GM12878 (cell line): Measurements from ENCODE around the gene MSH2. TPM values are rescaled to one million over a fixed set of nuclear protein-coding genes. Genes with fewer than 3 reads are reported as not detected.

Source experiments
- ATAC-seq: fragments of 200-7000 bp; cut with Tn5 transposase; 3 replicates; pipeline ENCODE4 v1.9.1; 2020; ENCODE audit warnings: mild to moderate bottlenecking, moderate library complexity
- BruUV-seq: library from RNA; stranded (reverse); fragments of 400-500 nt; replicated peaks from 2 replicates; lab custom pipeline; 2021; lab: Mats Ljungman, UMichigan
- CTCF ChIA-PET: fragments of 300-600 bp; sonication (Branson Sonifier 250); formaldehyde crosslinking; extraction: SDS; loops from one replicate; lab custom pipeline; 2021; ENCODE audit warnings: inconsistent platforms; lab: Yijun Ruan, JAX
- POLR2A ChIA-PET: fragments of 350-600 bp; formaldehyde crosslinking; extraction: SDS; loops from one replicate; lab custom pipeline; 2021; ENCODE audit warnings: inconsistent platforms; lab: Charles Lee
- RAD21 ChIA-PET: fragments of 300-600 bp; sonication (Branson Sonifier 250); formaldehyde crosslinking; loops from one replicate; lab custom pipeline; 2023; ENCODE audit warnings: antibody characterized with exemption; ENCODE audit not compliant: unreplicated experiment; lab: Charles Lee
- SMC1A ChIA-PET: fragments of 300-600 bp; sonication (Branson Sonifier 250); formaldehyde crosslinking; loops from one replicate; lab custom pipeline; 2023; ENCODE audit not compliant: unreplicated experiment, uncharacterized antibody; lab: Charles Lee
- DNase-seq: peaks from one replicate; pipeline ENCODE4 v3.0.0-alpha.2; 2011; ENCODE audit warnings: low read depth, low spot score
- FAIRE-seq: peaks from 3 replicates; lab custom pipeline; 2011; peaks lifted over from hg19 to GRCh38; lab: Jason Lieb, UNC
- H2AFZ ChIP-seq: 2 replicates; pipeline ENCODE4 v1.6.0; 2011; ENCODE audit warnings: low read depth, low read length, control low read depth; ENCODE audit not compliant: control insufficient read depth
- H3K27ac ChIP-seq: 2 replicates; pipeline ENCODE4 v1.5.1; 2011; ENCODE audit warnings: control low read depth; ENCODE audit not compliant: control insufficient read depth, insufficient read depth
- H3K27me3 ChIP-seq, 2 experiments: replicated peaks in 1 of 2; 2 replicates each; pipeline versions ENCODE4 v1.6.0 to v1.6.1; 2011; ENCODE audit warnings: low read length in 1 of 2; ENCODE audit not compliant: control insufficient read depth in 2 of 2, insufficient read depth in 2 of 2
- H3K36me3 ChIP-seq, 2 experiments: 2 replicates each; pipeline ENCODE4 v1.5.1; 2011; ENCODE audit warnings: low read length in 1 of 2; ENCODE audit not compliant: control insufficient read depth in 2 of 2, insufficient read depth in 2 of 2
- H3K4me1 ChIP-seq: 2 replicates; pipeline ENCODE4 v1.6.1; 2011; ENCODE audit warnings: mild to moderate bottlenecking, low read length, moderate library complexity, mixed read lengths; ENCODE audit not compliant: control insufficient read depth, insufficient read depth
- H3K4me2 ChIP-seq: 2 replicates; pipeline ENCODE4 v1.6.0; 2011; ENCODE audit warnings: control low read depth; ENCODE audit not compliant: control insufficient read depth, insufficient read depth
- H3K4me3 ChIP-seq: fragments of 200-600 bp; sonication (generic); 2 replicates; pipeline ENCODE4 v1.5.1; 2016
- H3K79me2 ChIP-seq: 2 replicates; pipeline ENCODE4 v1.6.0; 2011; ENCODE audit warnings: low read length; ENCODE audit not compliant: control insufficient read depth, insufficient read depth
- H3K9ac ChIP-seq: 2 replicates; pipeline ENCODE4 v1.8.0; 2011; ENCODE audit warnings: low read length, control low read depth, mixed read lengths; ENCODE audit not compliant: control insufficient read depth, insufficient read depth
- H3K9me3 ChIP-seq: replicated peaks from 3 replicates; pipeline ENCODE4 v1.5.1; 2011; ENCODE audit warnings: mild to moderate bottlenecking, low read length; ENCODE audit not compliant: control insufficient read depth, insufficient read depth
- H4K20me1 ChIP-seq: 2 replicates; pipeline ENCODE4 v1.6.0; 2011; ENCODE audit not compliant: control insufficient read depth, insufficient read depth
- BACH1 ChIP-seq: fragments of 450-650 bp; IDR thresholded peaks from 2 replicates; pipeline ENCODE4 v1.6.1; 2017; ENCODE audit warnings: mild to moderate bottlenecking, borderline replicate concordance
- BMI1 ChIP-seq: fragments of 450-650 bp; IDR thresholded peaks from 2 replicates; pipeline ENCODE4 v1.6.1; 2016; ENCODE audit warnings: mild to moderate bottlenecking, moderate library complexity, borderline replicate concordance
- CHD2 ChIP-seq: IDR thresholded peaks from 2 replicates; pipeline ENCODE4 v1.6.1; 2011; ENCODE audit warnings: low read depth, low read length, improper control_type of control experiment, borderline replicate concordance
- GATAD2B ChIP-seq: fragments of 450-650 bp; conservative IDR thresholded peaks from 2 replicates; pipeline ENCODE4 v1.6.1; 2017; ENCODE audit warnings: low read depth, mild to moderate bottlenecking, moderate library complexity
- HDGF ChIP-seq: fragments of 450-650 bp; IDR thresholded peaks from 2 replicates; pipeline ENCODE4 v1.6.1; 2016; ENCODE audit warnings: antibody characterized with exemption
- LARP7 ChIP-seq: fragments of 450-650 bp; IDR thresholded peaks from 2 replicates; pipeline ENCODE4 v1.6.1; 2017; ENCODE audit warnings: mild to moderate bottlenecking
- MTA3 ChIP-seq: IDR thresholded peaks from 2 replicates; pipeline ENCODE4 v1.6.1; 2012; ENCODE audit warnings: low read length, inconsistent platforms, borderline replicate concordance
- NFIC ChIP-seq: IDR thresholded peaks from 2 replicates; pipeline ENCODE4 v1.6.1; 2012; ENCODE audit warnings: low read depth, mild to moderate bottlenecking, inconsistent platforms, low read length, moderate library complexity
- NKRF ChIP-seq: fragments of 450-650 bp; conservative IDR thresholded peaks from 2 replicates; pipeline ENCODE4 v1.6.1; 2017; ENCODE audit warnings: mild to moderate bottlenecking, moderate library complexity
- POLR2A ChIP-seq: IDR thresholded peaks from 2 replicates; pipeline ENCODE4 v1.6.1; 2011; ENCODE audit warnings: low read depth, mild to moderate bottlenecking, low read length
- SIX5 ChIP-seq: IDR thresholded peaks from 2 replicates; pipeline ENCODE4 v1.6.1; 2011; ENCODE audit warnings: mild to moderate bottlenecking, low read depth, low read length, moderate library complexity; ENCODE audit not compliant: severe bottlenecking
- SP1 ChIP-seq: IDR thresholded peaks from one replicate; pipeline ENCODE4 v1.6.1; 2011; ENCODE audit warnings: low read depth, low read length
- SPI1 ChIP-seq: IDR thresholded peaks from 2 replicates; pipeline ENCODE4 v1.6.1; 2011; ENCODE audit warnings: low read depth, mild to moderate bottlenecking, low read length, moderate library complexity, borderline replicate concordance; ENCODE audit not compliant: insufficient read depth
- TCF12 ChIP-seq: IDR thresholded peaks from 2 replicates; pipeline ENCODE4 v1.6.1; 2011; ENCODE audit warnings: low read depth, mild to moderate bottlenecking, low read length
- ZBED1 ChIP-seq: IDR thresholded peaks from 2 replicates; pipeline ENCODE4 v1.6.1; 2016; ENCODE audit warnings: borderline replicate concordance
- ZBTB40 ChIP-seq: fragments of 450-650 bp; IDR thresholded peaks from 2 replicates; pipeline ENCODE4 v1.6.1; 2016; ENCODE audit warnings: mild to moderate bottlenecking, moderate library complexity, borderline replicate concordance
- ZNF274 ChIP-seq: IDR thresholded peaks from one replicate; pipeline ENCODE4 v1.8.0; 2011; ENCODE audit not compliant: insufficient read length, insufficient read depth
- ZSCAN29 ChIP-seq: fragments of 450-650 bp; IDR thresholded peaks from 2 replicates; pipeline ENCODE4 v1.6.1; 2017; ENCODE audit warnings: mild to moderate bottlenecking, moderate library complexity
- WGBS: methylation state at CpG from one replicate; pipeline ENCODE4 v1.1.6; 2016; ENCODE audit warnings: low lambda C conversion rate; ENCODE audit not compliant: insufficient replicate concordance, insufficient coverage; ENCODE audit errors: missing lambda C conversion rate; 5-methylcytosine and 5-hydroxymethylcytosine counted together
- in situ Hi-C: fragments of 300-500 bp; cut with MboI; formaldehyde crosslinking; loops from 9 replicates; pipeline ENCODE4 v1.14.3; 2018; ENCODE audit warnings: mixed read lengths
- intact Hi-C: fragments of 100-400 bp; cut with micrococcal nuclease; formaldehyde crosslinking; loops from one replicate; pipeline ENCODE4 v1.14.2; 2022; ENCODE audit not compliant: unreplicated experiment
- polyA plus RNA-seq, 11 experiments: library from polyadenylated mRNA; depleted of rRNA in 4 of 11; unstranded in 6 of 11; stranded (reverse) in 5 of 11; fragments of >200 nt; fragmentation: Nextera tagmentation in 4 of 11; fragmentation: Illumina TruSeq in 1 of 11; extraction: Ambion mirVana in 4 of 11; extraction: Trizol in 1 of 11; gene quantifications; 1 replicate in 1 of 11; 2 replicates in 10 of 11; pipeline versions ENCODE4 v1.2.1 to v1.2.3, GENCODE V29; 2011 to 2016; ENCODE audit warnings: inconsistent platforms in 2 of 11, missing spikeins in 2 of 11, low read depth in 1 of 11
- total RNA-seq, 4 experiments: library from RNA; depleted of rRNA in 3 of 4; stranded (reverse); fragments of >200 nt in 3 of 4; fragmentation: Illumina TruSeq in 1 of 4; extraction: Trizol in 1 of 4; gene quantifications; 2 replicates each; pipeline versions ENCODE4 v1.2.1 to v1.2.3, GENCODE V29; 2013 to 2021

MSH2 gene
- total and polyA plus RNA-seq, 10 of the 15 experiments (the other 5 are each of a cell fraction or from before 2014, with no cell fraction given): 24.3 to 94.4 (median 55.5) TPM

GRCh38 chr2:47512581-47513083, 109.7 kb downstream of the MSH2 start (continued):
- no peak for TF ChIP-seq NKRF
- TF ChIP-seq SP1: no peak
- TF ChIP-seq CHD2: no peak
- no peak for TF ChIP-seq TCF12
- TF ChIP-seq LARP7: no peak
- peak; percentile 45; the same call in 1 of the 2 replicates for TF ChIP-seq SPI1
- TF ChIP-seq POLR2A: no peak
- TF ChIP-seq SIX5: peak; percentile 19
- TF ChIP-seq ZNF274: no peak
- no peak for TF ChIP-seq NFIC
- TF ChIP-seq GATAD2B: no peak
- TF ChIP-seq BMI1: no peak

GRCh38 chr2:47513981-47514520, 111.1 kb downstream of the MSH2 start:
- BruUV-seq: no TSS peak
- Histone ChIP-seq H3K9me3 (no peaks in the 10 kb centered on the region), H3K27me3 (no peaks in the 10 kb centered on the region), H4K20me1 (no peaks in the 10 kb centered on the region), H3K27ac (no peak overlapping the region), H3K4me2 (no peak overlapping the region), H2AFZ (no peak overlapping the region), H3K36me3 (no peaks in the 10 kb centered on the region), H3K9ac (no peak overlapping the region), H3K4me3 (no peak overlapping the region), H3K79me2 (no peaks in the 10 kb centered on the region), H3K4me1 (no peaks in the 10 kb centered on the region)
- FAIRE-seq: no peak
- ATAC-seq: no peak
- CTCF ChIA-PET: no interaction called here
- intact Hi-C loops: no loop called here
- SMC1A ChIA-PET: no interaction called here
- POLR2A ChIA-PET: no interaction called here
- no peak for DNase-seq
- in situ Hi-C loops: no loop called here
- WGBS: 43% methylated on average over 7 of the region's 7 CpGs
- TF ChIP-seq MTA3 (no peak), BACH1 (no peak), HDGF (no peak), ZBTB40 (no peak), ZSCAN29 (no peak), ZBED1 (no peak)
- TF ChIP-seq, all 136 proteins: peak for 0
- RAD21 ChIA-PET: no interaction called here
